SK-N-SH (cell line): ENCODE data around the gene C5orf58. TPM values are rescaled to one million over a fixed set of nuclear protein-coding genes. Genes with fewer than 3 reads are reported as not detected.

Experiments used
- CTCF ChIA-PET: fragments of 300-600, 350-600 bp; formaldehyde crosslinking; extraction: SDS; loops from one replicate; lab custom pipeline; 2021; lab: Yijun Ruan, JAX
- POLR2A ChIA-PET: fragments of 350-600 bp; sonication (Branson Sonifier 250); formaldehyde crosslinking; extraction: SDS; loops from one replicate; lab custom pipeline; 2020; ENCODE audit warnings: antibody characterized with exemption, inconsistent platforms; lab: Yijun Ruan, JAX
- DNase-seq: peaks from one replicate; pipeline ENCODE4 v3.0.0; 2012
- H2AFZ ChIP-seq: fragments of 200-600 bp; sonication (generic); 2 replicates; pipeline ENCODE4 v1.8.1; 2016; ENCODE audit warnings: antibody characterized with exemption, mild to moderate bottlenecking, low read depth
- H3F3A ChIP-seq: fragments of 200-600 bp; sonication (generic); replicated peaks from 2 replicates; pipeline ENCODE3; 2016; ENCODE audit warnings: antibody characterized with exemption, mild to moderate bottlenecking; ENCODE audit not compliant: insufficient read depth
- H3K27ac ChIP-seq, 2 experiments: fragments of 200-500 bp in 1 of 2; fragments of 200-600 bp in 1 of 2; sonication (Bioruptor generic) in 1 of 2; sonication (generic), shearing (Covaris generic) in 1 of 2; 2 replicates each; pipeline versions ENCODE4 v1.5.1 to v1.6.1; 2014 to 2016; ENCODE audit warnings: low read depth in 2 of 2, inconsistent platforms in 1 of 2, low read length in 1 of 2, mild to moderate bottlenecking in 1 of 2, mixed read lengths in 1 of 2
- H3K27me3 ChIP-seq: fragments of 200-600 bp; sonication (generic), shearing (Covaris generic); 2 replicates; pipeline ENCODE4 v1.6.1; 2016; ENCODE audit warnings: mixed run types; ENCODE audit not compliant: insufficient read depth
- H3K36me3 ChIP-seq, 2 experiments: fragments of 200-500 bp in 1 of 2; fragments of 200-600 bp in 1 of 2; sonication (Bioruptor generic) in 1 of 2; sonication (generic) in 1 of 2; replicated peaks in 1 of 2; 2 replicates each; pipeline versions ENCODE3 to v1.5.1; 2014 to 2016; ENCODE audit warnings: low read length in 1 of 2, mild to moderate bottlenecking in 1 of 2; ENCODE audit not compliant: insufficient read depth in 2 of 2, control insufficient read depth in 1 of 2
- H3K4me1 ChIP-seq, 2 experiments: fragments of 200-500 bp in 1 of 2; fragments of 200-600 bp in 1 of 2; sonication (Bioruptor generic) in 1 of 2; sonication (generic), shearing (Covaris generic) in 1 of 2; 2 replicates each; pipeline versions ENCODE4 v1.5.1 to v1.6.1; 2014 to 2016; ENCODE audit warnings: low read depth in 1 of 2, low read length in 1 of 2, mixed run types in 1 of 2; ENCODE audit not compliant: insufficient read depth in 2 of 2, control insufficient read depth in 1 of 2
- H3K4me2 ChIP-seq: fragments of 200-600 bp; sonication (generic), shearing (Covaris generic); 2 replicates; pipeline ENCODE4 v1.6.1; 2017; ENCODE audit warnings: mixed run types
- H3K4me3 ChIP-seq, 2 experiments: fragments of 200-500 bp in 1 of 2; fragments of 200-600 bp in 1 of 2; sonication (Bioruptor generic) in 1 of 2; sonication (generic), shearing (Covaris generic) in 1 of 2; 2 replicates each; pipeline versions ENCODE4 v1.5.1 to v1.8.1; 2014 to 2016; ENCODE audit warnings: low read depth in 2 of 2, inconsistent platforms in 1 of 2, low read length in 1 of 2, mild to moderate bottlenecking in 1 of 2, mixed read lengths in 1 of 2, moderate library complexity in 1 of 2
- H3K79me2 ChIP-seq: fragments of 200-600 bp; sonication (generic); 2 replicates; pipeline ENCODE4 v1.8.1; 2017; ENCODE audit warnings: mild to moderate bottlenecking; ENCODE audit not compliant: insufficient read depth
- H3K9ac ChIP-seq: fragments of 200-600 bp; sonication (generic); 2 replicates; pipeline ENCODE4 v1.6.1; 2017; ENCODE audit warnings: mixed run types
- H3K9me2 ChIP-seq: fragments of 200-600 bp; sonication (generic); 2 replicates; pipeline ENCODE4 v1.6.1; 2017; ENCODE audit warnings: mixed run types
- H3K9me3 ChIP-seq: fragments of 200-600 bp; sonication (generic); 2 replicates; pipeline ENCODE4 v1.6.1; 2017; ENCODE audit warnings: mixed run types, mild to moderate bottlenecking, moderate library complexity
- H4K20me1 ChIP-seq: fragments of 200-600 bp; sonication (generic); 2 replicates; pipeline ENCODE4 v1.6.1; 2017; ENCODE audit warnings: mild to moderate bottlenecking, mixed run types; ENCODE audit not compliant: insufficient read depth
- CHD2 ChIP-seq: fragments of 150-350 bp; IDR thresholded peaks from 2 replicates; pipeline ENCODE4 v1.6.1; 2018; ENCODE audit warnings: low read length; ENCODE audit not compliant: partially characterized antibody
- CTCF ChIP-seq: fragments of 200-600 bp; sonication (generic); IDR thresholded peaks from 2 replicates; pipeline ENCODE4 v1.6.1; 2017; ENCODE audit warnings: antibody characterized with exemption, mild to moderate bottlenecking, moderate library complexity
- ELF1 ChIP-seq: IDR thresholded peaks from 2 replicates; pipeline ENCODE4 v1.4.0; 2012
- EP300 ChIP-seq, 2 experiments: IDR thresholded peaks; 2 replicates each; pipeline versions ENCODE4 v1.4.0 to v1.6.1; 2012; ENCODE audit warnings: borderline replicate concordance in 1 of 2, low read depth in 1 of 2, low read length in 1 of 2
- EZH2phosphoT487 ChIP-seq: fragments of 200-600 bp; sonication (generic); IDR thresholded peaks from 2 replicates; pipeline ENCODE4 v1.6.1; 2017; ENCODE audit warnings: low read depth, mixed run types, mild to moderate bottlenecking, antibody characterized with exemption, moderate library complexity, borderline replicate concordance
- FOSL2 ChIP-seq: IDR thresholded peaks from 2 replicates; pipeline ENCODE4 v1.4.0; 2012; ENCODE audit warnings: low read depth, mild to moderate bottlenecking, moderate library complexity, borderline replicate concordance
- FOXJ3 ChIP-seq: sonication (generic); formaldehyde crosslinking; IDR thresholded peaks from 2 replicates; pipeline ENCODE4 v1.5.1; 2020; ENCODE audit warnings: mild to moderate bottlenecking, missing genetic modification reagents
- FOXM1 ChIP-seq: IDR thresholded peaks from 2 replicates; pipeline ENCODE4 v1.4.0; 2012; ENCODE audit warnings: low read depth, mild to moderate bottlenecking
- GATA2 ChIP-seq: sonication (generic); formaldehyde crosslinking; IDR thresholded peaks from 2 replicates; pipeline ENCODE4 v1.5.0; 2020; ENCODE audit warnings: mild to moderate bottlenecking, missing genetic modification reagents
- IRF3 ChIP-seq: fragments of 150-350 bp; IDR thresholded peaks from 2 replicates; pipeline ENCODE4 v1.6.1; 2016; ENCODE audit warnings: mild to moderate bottlenecking, low read depth, low read length
- JUND ChIP-seq: IDR thresholded peaks from 2 replicates; pipeline ENCODE4 v1.4.0; 2012
- MAX ChIP-seq: IDR thresholded peaks from 2 replicates; pipeline ENCODE4 v1.4.0; 2012; ENCODE audit warnings: low read depth
- MEF2A ChIP-seq: IDR thresholded peaks from 2 replicates; pipeline ENCODE4 v1.4.0; 2012; ENCODE audit warnings: low read depth, borderline replicate concordance
- MXI1 ChIP-seq: IDR thresholded peaks from 2 replicates; pipeline ENCODE4 v1.6.1; 2012; ENCODE audit warnings: mild to moderate bottlenecking, low read depth, low read length, improper control_type of control experiment
- NRF1 ChIP-seq: IDR thresholded peaks from 2 replicates; pipeline ENCODE4 v1.6.1; 2012; ENCODE audit warnings: low read depth, mild to moderate bottlenecking, low read length
- POLR2AphosphoS5 ChIP-seq: IDR thresholded peaks from 2 replicates; pipeline ENCODE4 v1.6.1; 2012; ENCODE audit warnings: low read depth, low read length
- RAD21 ChIP-seq: IDR thresholded peaks from 2 replicates; pipeline ENCODE4 v1.6.1; 2012; ENCODE audit warnings: mild to moderate bottlenecking, low read length
- RCOR1 ChIP-seq: fragments of 150-350 bp; IDR thresholded peaks from 2 replicates; pipeline ENCODE4 v1.6.1; 2017; ENCODE audit warnings: antibody characterized with exemption, low read length
- RFX5 ChIP-seq: IDR thresholded peaks from 2 replicates; pipeline ENCODE4 v1.6.1; 2012; ENCODE audit warnings: mild to moderate bottlenecking, improper control_type of control experiment, low read length
- RXRA ChIP-seq: IDR thresholded peaks from 2 replicates; pipeline ENCODE4 v1.4.0; 2012; ENCODE audit warnings: low read depth, mild to moderate bottlenecking, borderline replicate concordance
- SIN3A ChIP-seq: IDR thresholded peaks from 2 replicates; pipeline ENCODE4 v1.6.1; 2012; ENCODE audit warnings: low read depth, mild to moderate bottlenecking, low read length, moderate library complexity, borderline replicate concordance
- SMC3 ChIP-seq: IDR thresholded peaks from 2 replicates; pipeline ENCODE4 v1.6.1; 2012; ENCODE audit warnings: low read depth, low read length, improper control_type of control experiment
- TCF12 ChIP-seq: IDR thresholded peaks from 2 replicates; pipeline ENCODE4 v1.4.0; 2012
- TEAD4 ChIP-seq: IDR thresholded peaks from 2 replicates; pipeline ENCODE4 v1.4.0; 2012; ENCODE audit warnings: mild to moderate bottlenecking, borderline replicate concordance; ENCODE audit not compliant: insufficient read depth
- USF1 ChIP-seq: IDR thresholded peaks from 2 replicates; pipeline ENCODE4 v1.4.0; 2012; ENCODE audit warnings: low read depth, borderline replicate concordance
- USF2 ChIP-seq: fragments of 150-350 bp; IDR thresholded peaks from 2 replicates; pipeline ENCODE4 v1.6.1; 2017; ENCODE audit warnings: antibody characterized with exemption, low read length, low read depth, borderline replicate concordance
- YY1 ChIP-seq: IDR thresholded peaks from 2 replicates; pipeline ENCODE4 v1.4.0; 2012; ENCODE audit warnings: low read depth, mild to moderate bottlenecking
- ZBTB33 ChIP-seq: IDR thresholded peaks from 2 replicates; pipeline ENCODE4 v1.4.0; 2012; ENCODE audit warnings: low read depth, borderline replicate concordance
- WGBS: methylation state at CpG from one replicate; pipeline ENCODE4 v1.1.6; 2017; ENCODE audit warnings: low lambda C conversion rate; 5-methylcytosine and 5-hydroxymethylcytosine counted together
- polyA plus RNA-seq, 3 experiments: library from polyadenylated mRNA; depleted of rRNA; stranded (reverse); fragments of >200 nt; gene quantifications; 2 replicates each; pipeline ENCODE4 v1.2.3, GENCODE V29; 2012

The C5orf58 gene
- polyA plus RNA-seq, 1 of the 3 experiments (the other 2 are of a cell fraction): not detected

- H3K27ac ChIP-seq: peak overlapping the region in 1 of 2 experiments; percentile 44; a peak in 2 of 4 replicates
- H3K27me3 ChIP-seq: no peaks in the 10 kb centered on the region
- no peaks in the 10 kb centered on the region for H3K36me3 ChIP-seq
- ChIA-PET CTCF (interaction anchor here (1.1 to 11.9 kb wide), 8 partner anchors 36 to 518 kb away, joined by 3 to 257 read pairs (median 8); partner anchors contain the start of gene INSYN2B), POLR2A (no interaction called here)
- H3K4me1 ChIP-seq: peaks cover 2 to 15% of the 10 kb centered on the region in 2 experiments; a peak in 2 of 4 replicates
- no peaks in the 10 kb centered on the region for H4K20me1 ChIP-seq
- H3K4me3 ChIP-seq: no peak overlapping the region
- H3K9me3 ChIP-seq: no peaks in the 10 kb centered on the region
- H3K4me2 ChIP-seq: no peak overlapping the region
- 35% methylated on average over 2 of the region's 2 CpGs for WGBS
- no peaks in the 10 kb centered on the region for H3K9me2 ChIP-seq
- DNase-seq: no peak
- H3K9ac ChIP-seq: no peak overlapping the region
- H3K79me2 ChIP-seq: no peaks in the 10 kb centered on the region
- peaks cover 9% of the 10 kb centered on the region for H3F3A ChIP-seq
- no peak overlapping the region for H2AFZ ChIP-seq
- TF ChIP-seq RFX5 (no peak), TCF12 (peak; percentile 60), MEF2A (no peak), POLR2AphosphoS5 (no peak), ELF1 (peak; percentile 50), ZBTB33 (no peak), GATA2 (CRISPR knock-in tag) (no peak), SIN3A (no peak), USF1 (no peak), RCOR1 (no peak), SMC3 (no peak), IRF3 (no peak), RAD21 (no peak), JUND (peak; percentile 68), FOXJ3 (CRISPR knock-in tag) (no peak), RXRA (peak; percentile 49; the same call in 1 of the 2 replicates), FOXM1 (no peak), USF2 (no peak), CHD2 (no peak), EZH2phosphoT487 (no peak), EP300 (IDR thresholded peaks at IDR 0.05; ENCODE audit: borderline replicate concordance in 1 of 2, low read depth in 1 of 2, low read length in 1 of 2) (peak in 1 of 2 experiments; percentile 42; a peak in 2 of 4 replicates), NRF1 (no peak), MXI1 (no peak), MAX (no peak), TEAD4 (0 out of 2 replicates have a peak, but pooled peaks have one; percentile 34), FOSL2 (peak; percentile 81), YY1 (no peak), CTCF (no peak)
Measured at GRCh38 chr5:170219615-170220014, 13.2 kb upstream of the C5orf58 start.
